ENCODE results near the gene KATNAL1. TPM values are rescaled to one million over a fixed set of nuclear protein-coding genes. Genes with fewer than 3 reads are reported as not detected.

The KATNAL1 gene
- total RNA-seq, 1 donor from 2014 or later: 20.2 TPM

DNA sequence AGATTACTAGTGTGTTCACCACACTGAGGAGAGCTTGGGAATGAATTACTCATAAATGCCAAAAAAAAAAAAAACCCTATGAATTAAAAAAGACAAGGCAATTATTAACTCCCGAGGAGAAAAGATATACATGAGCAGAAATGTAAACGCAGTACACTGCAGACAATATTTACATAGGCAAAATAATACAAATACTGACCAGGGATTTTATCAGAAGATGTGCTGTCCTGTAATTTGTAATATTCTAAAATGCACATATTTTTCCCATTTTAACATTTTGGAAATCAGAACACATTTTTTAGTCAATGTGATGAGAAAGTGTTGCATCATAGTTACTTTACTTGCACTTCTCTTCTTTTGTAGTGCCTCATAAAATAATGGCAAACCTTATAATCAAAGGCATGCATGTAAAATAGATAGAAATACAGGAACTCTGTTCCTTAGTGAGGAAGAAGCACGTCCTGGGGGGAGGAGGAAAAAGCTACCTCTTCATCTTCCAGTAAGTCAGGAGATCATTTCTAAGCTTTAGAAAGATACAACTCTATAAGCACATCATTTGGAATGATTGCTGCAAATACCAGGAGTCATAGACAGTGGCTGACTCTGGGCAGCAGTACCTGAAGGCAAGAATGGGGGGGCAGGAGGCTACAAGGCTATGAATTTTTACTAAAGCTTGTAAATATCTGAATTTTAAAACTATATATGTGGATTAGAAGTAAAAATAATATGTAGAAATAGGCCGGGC, 46.3 kb upstream of the KATNAL1 start:
- no peak overlapping the region for H3K4me3 Mint-ChIP-seq
- H3K27me3 Mint-ChIP-seq: no peaks in the 10 kb centered on the region
- H3K36me3 Mint-ChIP-seq: no peaks in the 10 kb centered on the region
- TF ChIP-seq, protein P1, sequence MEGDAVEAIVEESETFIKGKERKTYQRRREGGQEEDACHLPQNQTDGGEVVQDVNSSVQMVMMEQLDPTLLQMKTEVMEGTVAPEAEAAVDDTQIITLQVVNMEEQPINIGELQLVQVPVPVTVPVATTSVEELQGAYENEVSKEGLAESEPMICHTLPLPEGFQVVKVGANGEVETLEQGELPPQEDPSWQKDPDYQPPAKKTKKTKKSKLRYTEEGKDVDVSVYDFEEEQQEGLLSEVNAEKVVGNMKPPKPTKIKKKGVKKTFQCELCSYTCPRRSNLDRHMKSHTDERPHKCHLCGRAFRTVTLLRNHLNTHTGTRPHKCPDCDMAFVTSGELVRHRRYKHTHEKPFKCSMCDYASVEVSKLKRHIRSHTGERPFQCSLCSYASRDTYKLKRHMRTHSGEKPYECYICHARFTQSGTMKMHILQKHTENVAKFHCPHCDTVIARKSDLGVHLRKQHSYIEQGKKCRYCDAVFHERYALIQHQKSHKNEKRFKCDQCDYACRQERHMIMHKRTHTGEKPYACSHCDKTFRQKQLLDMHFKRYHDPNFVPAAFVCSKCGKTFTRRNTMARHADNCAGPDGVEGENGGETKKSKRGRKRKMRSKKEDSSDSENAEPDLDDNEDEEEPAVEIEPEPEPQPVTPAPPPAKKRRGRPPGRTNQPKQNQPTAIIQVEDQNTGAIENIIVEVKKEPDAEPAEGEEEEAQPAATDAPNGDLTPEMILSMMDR (conservative IDR thresholded peaks at IDR 0.05): no peak
- no peak overlapping the region for H3K27ac Mint-ChIP-seq
- peaks cover 15% of the 10 kb centered on the region for H3K4me1 Mint-ChIP-seq (ENCODE audit: unreplicated experiment)
- DNase-seq (ENCODE audit: extremely low spot score, unreplicated experiment): no peak
- H3K9me3 Mint-ChIP-seq: peaks cover 10% of the 10 kb centered on the region

DNA sequence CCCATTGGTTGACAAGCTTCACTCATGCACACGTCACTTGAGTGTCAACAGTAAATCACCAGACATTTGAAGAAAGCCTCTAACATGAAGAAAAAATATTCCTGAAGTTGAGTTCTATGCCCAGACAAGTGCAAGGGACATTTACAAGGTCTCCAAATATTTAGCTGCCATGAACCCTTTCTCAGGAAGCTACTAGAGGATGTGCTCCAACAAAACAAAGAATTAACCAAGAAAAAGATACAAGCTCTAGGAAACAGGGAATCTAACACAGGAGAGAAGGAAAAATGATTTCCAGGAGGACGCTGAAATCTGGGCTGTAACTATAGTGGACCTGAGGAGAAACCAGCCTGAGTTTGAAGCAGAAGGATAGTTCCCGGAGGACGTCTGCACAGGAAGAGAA, 45.7 kb upstream of the KATNAL1 start:
- Mint-ChIP-seq H3K4me1 (ENCODE audit: unreplicated experiment) (peaks cover 15% of the 10 kb centered on the region), H3K4me3 (no peak overlapping the region)

DNA sequence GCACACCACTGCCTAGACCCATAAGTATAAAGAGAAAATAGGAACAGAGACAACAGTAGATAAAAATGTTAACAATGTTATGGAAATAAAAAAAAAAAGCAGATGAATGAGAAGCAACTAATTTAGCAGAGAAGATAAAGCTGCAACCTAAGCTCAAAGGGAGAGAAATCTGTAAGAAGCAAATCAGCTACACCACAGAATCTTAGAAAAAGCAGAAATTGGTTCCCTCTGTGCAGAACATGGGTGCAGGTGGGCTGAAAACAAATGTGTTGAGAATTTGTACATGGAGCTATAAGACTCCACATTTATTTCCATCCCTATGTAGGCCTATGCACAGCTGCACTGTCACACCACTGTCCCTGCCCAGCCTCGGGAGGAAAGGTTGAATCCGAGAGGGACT, 44.8 kb upstream of the KATNAL1 start:
- no peak overlapping the region for H3K27ac Mint-ChIP-seq
- no peak overlapping the region for H3K4me3 Mint-ChIP-seq
- H3K4me1 Mint-ChIP-seq (ENCODE audit: unreplicated experiment): peaks cover 15% of the 10 kb centered on the region
- peaks cover 10% of the 10 kb centered on the region for H3K9me3 Mint-ChIP-seq
- DNase-seq (ENCODE audit: extremely low spot score, unreplicated experiment): no peak
- H3K27me3 Mint-ChIP-seq: no peaks in the 10 kb centered on the region
- TF ChIP-seq, protein P1 (conservative IDR thresholded peaks at IDR 0.05): no peak
- no peaks in the 10 kb centered on the region for H3K36me3 Mint-ChIP-seq

More for the DNA sequence above, 45.7 kb upstream of the KATNAL1 start:
- H3K36me3 Mint-ChIP-seq: no peaks in the 10 kb centered on the region
- H3K27me3 Mint-ChIP-seq: no peaks in the 10 kb centered on the region
- H3K9me3 Mint-ChIP-seq: peaks cover 10% of the 10 kb centered on the region
- DNase-seq (ENCODE audit: extremely low spot score, unreplicated experiment): no peak
- TF ChIP-seq, protein P1 (conservative IDR thresholded peaks at IDR 0.05): no peak
- H3K27ac Mint-ChIP-seq: no peak overlapping the region

DNA sequence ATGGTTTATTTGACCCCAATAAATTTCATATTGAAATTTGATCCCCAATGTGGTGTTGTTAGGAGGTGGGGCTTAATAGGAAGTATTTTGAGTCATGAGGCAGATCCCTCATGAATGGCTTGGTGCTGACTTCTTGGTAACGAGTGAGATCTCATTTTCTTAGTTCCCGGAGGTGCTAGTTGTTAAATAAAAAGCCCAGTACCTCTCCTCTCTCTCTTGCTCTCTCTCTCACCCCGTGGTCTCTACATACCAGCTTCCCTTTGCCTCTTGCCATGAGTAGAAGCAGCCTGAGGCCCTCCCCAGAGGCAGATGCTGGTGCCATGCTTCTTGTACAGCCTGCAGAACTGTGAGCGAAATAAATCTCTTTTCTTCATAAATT, 39.4 kb upstream of the KATNAL1 start:
- Mint-ChIP-seq H3K36me3 (no peaks in the 10 kb centered on the region), H3K27ac (no peak overlapping the region), H3K4me3 (no peak overlapping the region), H3K4me1 (ENCODE audit: unreplicated experiment) (peaks cover 10% of the 10 kb centered on the region), H3K27me3 (peaks cover 3% of the 10 kb centered on the region), H3K9me3 (no peaks in the 10 kb centered on the region)
- TF ChIP-seq, protein P1 (conservative IDR thresholded peaks at IDR 0.05): no peak
- DNase-seq (ENCODE audit: extremely low spot score, unreplicated experiment): no peak

DNA sequence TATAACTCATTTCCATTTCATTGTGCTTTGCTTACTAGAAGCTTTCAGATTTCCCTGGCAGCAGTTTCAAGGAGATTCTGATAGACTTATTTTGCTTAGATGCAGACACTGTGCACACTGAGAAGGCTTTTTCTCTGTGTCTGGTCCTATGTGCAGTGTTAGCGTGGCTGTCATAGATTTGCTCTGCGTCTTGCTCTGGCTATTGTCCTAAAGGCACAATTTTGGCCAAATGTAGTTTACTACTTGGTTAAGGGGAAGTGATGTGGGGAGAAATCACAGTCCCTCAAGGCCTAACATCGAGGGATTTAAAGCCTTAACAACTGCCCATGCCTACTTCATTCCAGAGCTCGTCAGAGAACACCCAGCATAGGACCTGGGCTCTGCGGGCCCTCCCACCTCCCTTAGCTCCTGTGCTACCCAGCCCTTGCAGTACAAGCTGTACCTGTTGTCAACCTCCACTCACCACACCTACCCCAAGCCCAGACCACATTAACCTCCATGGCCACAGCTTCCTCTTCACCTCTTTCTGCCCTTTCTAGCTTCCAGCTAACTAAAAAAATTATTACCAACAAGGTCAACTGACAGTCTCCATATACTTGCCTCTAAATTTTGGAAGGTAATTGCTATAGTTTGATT, 38.9 kb upstream of the KATNAL1 start:
- H3K27ac Mint-ChIP-seq: no peak overlapping the region
- peaks cover 13% of the 10 kb centered on the region for H3K4me1 Mint-ChIP-seq (ENCODE audit: unreplicated experiment)
- no peaks in the 10 kb centered on the region for H3K9me3 Mint-ChIP-seq
- peaks cover 3% of the 10 kb centered on the region for H3K27me3 Mint-ChIP-seq
- DNase-seq (ENCODE audit: extremely low spot score, unreplicated experiment): no peak
- TF ChIP-seq, protein P1 (conservative IDR thresholded peaks at IDR 0.05): no peak
- no peaks in the 10 kb centered on the region for H3K36me3 Mint-ChIP-seq
- no peak overlapping the region for H3K4me3 Mint-ChIP-seq
